Kidney epithelial cell (primary cell): ENCODE results near the gene PROK2. TPM values are rescaled to one million over a fixed set of nuclear protein-coding genes. Genes with fewer than 3 reads are reported as not detected.

Experiments used
- DNase-seq: peaks from one replicate; pipeline ENCODE4 v3.0.0-alpha.2; 2010; ENCODE audit warnings: low read depth
- H3K27me3 ChIP-seq: 2 replicates; pipeline ENCODE4 v1.6.0; 2011; ENCODE audit warnings: low read length; ENCODE audit not compliant: control insufficient read depth, insufficient read depth
- H3K36me3 ChIP-seq: 2 replicates; pipeline ENCODE4 v1.5.1; 2011; ENCODE audit warnings: low read length; ENCODE audit not compliant: control insufficient read depth, insufficient read depth
- H3K4me3 ChIP-seq: 2 replicates; pipeline ENCODE4 v1.5.1; 2011; ENCODE audit warnings: low read depth, mild to moderate bottlenecking, control low read depth, low read length
- CTCF ChIP-seq: IDR thresholded peaks from 2 replicates; pipeline ENCODE4 v1.5.1; 2011; ENCODE audit warnings: mild to moderate bottlenecking, moderate library complexity, low read length, control low read depth, inconsistent platforms; ENCODE audit not compliant: insufficient read depth, poor library complexity, severe bottlenecking
- total RNA-seq: library from RNA; depleted of rRNA; stranded (reverse); fragments of >200 nt; gene quantifications from 2 replicates; pipeline ENCODE4 v1.2.3, GENCODE V29; 2015

PROK2 gene
- total RNA-seq, 1 donor from 2014 or later, result not detected

GRCh38 chr3:71779674-71780377 lies 5.1 kb downstream of the PROK2 start:
- TF ChIP-seq CTCF, result no peak
- Histone ChIP-seq H3K27me3 (peaks cover 22% of the 10 kb centered on the region), H3K4me3 (no peak overlapping the region), H3K36me3 (no peaks in the 10 kb centered on the region)
- no peak for DNase-seq

- Histone ChIP-seq H3K36me3 (no peaks in the 10 kb centered on the region), H3K27me3 (peaks cover 11% of the 10 kb centered on the region), H3K4me3 (no peak overlapping the region)
- DNase-seq, result no peak
- no peak for TF ChIP-seq CTCF
Measured at GRCh38 chr3:71778353-71778752, 6.6 kb downstream of the PROK2 start.

GRCh38 chr3:71776538-71776937 lies 8.4 kb downstream of the PROK2 start:
- TF ChIP-seq CTCF, result no peak

GRCh38 chr3:71771884-71772283 lies 13.1 kb downstream of the PROK2 start:
- Histone ChIP-seq H3K36me3 (no peaks in the 10 kb centered on the region), H3K27me3 (peaks cover 2% of the 10 kb centered on the region), H3K4me3 (no peak overlapping the region)
- TF ChIP-seq CTCF, result no peak
- DNase-seq, result no peak

More at GRCh38 chr3:71776538-71776937, 8.4 kb downstream of the PROK2 start:
- no peak for DNase-seq
- Histone ChIP-seq H3K36me3 (no peaks in the 10 kb centered on the region), H3K27me3 (peaks cover 6% of the 10 kb centered on the region), H3K4me3 (no peak overlapping the region)

- no peak for DNase-seq
- no peak for TF ChIP-seq CTCF
- Histone ChIP-seq H3K27me3 (peaks cover 2% of the 10 kb centered on the region), H3K36me3 (no peaks in the 10 kb centered on the region), H3K4me3 (no peak overlapping the region)
Measured at GRCh38 chr3:71771126-71771525, 13.8 kb downstream of the PROK2 start.

- no peak for TF ChIP-seq CTCF
- Histone ChIP-seq H3K4me3 (no peak overlapping the region), H3K36me3 (no peaks in the 10 kb centered on the region), H3K27me3 (peaks cover 8% of the 10 kb centered on the region)
- DNase-seq, result no peak
Measured at GRCh38 chr3:71763426-71763825, 21.5 kb downstream of the PROK2 start.
